ENCODE results near the gene MARCHF3.

Gene MARCHF3

DNA sequence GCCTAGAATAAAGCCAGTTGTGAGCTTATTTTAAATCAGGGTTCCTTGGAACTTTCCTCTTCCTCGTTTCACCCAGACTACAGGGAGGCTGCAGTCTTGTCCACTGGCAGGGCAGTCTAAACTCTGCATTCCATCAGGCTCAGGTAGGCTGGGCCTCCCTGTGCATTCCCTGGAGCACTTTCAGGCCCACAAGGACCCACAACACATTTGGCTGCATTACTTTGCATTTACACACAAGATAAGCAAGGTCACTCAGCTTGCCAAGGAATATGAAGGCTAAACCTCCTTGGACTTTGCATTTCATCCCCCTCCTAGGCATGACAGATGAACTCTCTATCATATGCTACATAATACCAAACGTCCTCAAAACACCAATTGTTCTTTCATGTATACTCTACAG, 104.2 kb downstream of the MARCHF3 start:
- no peak for DNase-seq (ENCODE audit: extremely low read depth, low read depth)
- no peak overlapping the region for H3K4me3 ChIP-seq (replicated peaks; ENCODE audit: low read depth, low read length)
- TF ChIP-seq, protein P1, sequence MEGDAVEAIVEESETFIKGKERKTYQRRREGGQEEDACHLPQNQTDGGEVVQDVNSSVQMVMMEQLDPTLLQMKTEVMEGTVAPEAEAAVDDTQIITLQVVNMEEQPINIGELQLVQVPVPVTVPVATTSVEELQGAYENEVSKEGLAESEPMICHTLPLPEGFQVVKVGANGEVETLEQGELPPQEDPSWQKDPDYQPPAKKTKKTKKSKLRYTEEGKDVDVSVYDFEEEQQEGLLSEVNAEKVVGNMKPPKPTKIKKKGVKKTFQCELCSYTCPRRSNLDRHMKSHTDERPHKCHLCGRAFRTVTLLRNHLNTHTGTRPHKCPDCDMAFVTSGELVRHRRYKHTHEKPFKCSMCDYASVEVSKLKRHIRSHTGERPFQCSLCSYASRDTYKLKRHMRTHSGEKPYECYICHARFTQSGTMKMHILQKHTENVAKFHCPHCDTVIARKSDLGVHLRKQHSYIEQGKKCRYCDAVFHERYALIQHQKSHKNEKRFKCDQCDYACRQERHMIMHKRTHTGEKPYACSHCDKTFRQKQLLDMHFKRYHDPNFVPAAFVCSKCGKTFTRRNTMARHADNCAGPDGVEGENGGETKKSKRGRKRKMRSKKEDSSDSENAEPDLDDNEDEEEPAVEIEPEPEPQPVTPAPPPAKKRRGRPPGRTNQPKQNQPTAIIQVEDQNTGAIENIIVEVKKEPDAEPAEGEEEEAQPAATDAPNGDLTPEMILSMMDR (IDR thresholded peaks at IDR 0.05; ENCODE audit: low read depth, low read length, missing control alignments), result no peak

DNA sequence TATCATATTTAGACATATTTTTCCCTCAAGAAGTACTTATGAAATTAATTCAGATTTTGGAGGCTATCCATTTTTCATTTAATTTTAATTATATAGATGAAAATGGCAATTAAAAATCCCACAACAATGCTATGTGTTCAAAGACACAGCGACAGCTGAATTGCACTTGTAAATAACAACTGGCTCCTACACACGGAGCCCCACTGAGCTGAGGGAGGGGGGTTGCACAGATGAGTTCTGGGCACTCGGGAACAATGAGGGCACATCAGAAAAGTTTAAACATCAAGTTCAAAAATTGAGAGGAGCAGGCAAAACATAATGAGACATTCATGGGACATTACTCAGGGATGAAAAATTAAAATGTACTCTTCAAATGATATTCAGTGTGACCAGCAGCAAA, 104.9 kb downstream of the MARCHF3 start:
- DNase-seq (ENCODE audit: extremely low read depth, low read depth), result no peak
- H3K4me3 ChIP-seq (replicated peaks; ENCODE audit: low read depth, low read length), result no peak overlapping the region
- TF ChIP-seq, protein P1 (IDR thresholded peaks at IDR 0.05; ENCODE audit: low read depth, low read length, missing control alignments), result no peak

- TF ChIP-seq, protein P1 (IDR thresholded peaks at IDR 0.05; ENCODE audit: low read depth, low read length, missing control alignments), result no peak
- no peak for DNase-seq (ENCODE audit: extremely low read depth, low read depth)
- H3K4me3 ChIP-seq (replicated peaks; ENCODE audit: low read depth, low read length), result no peak overlapping the region
Observed at GRCh38 chr5:126924331-126925033, 105.9 kb downstream of the MARCHF3 start.

DNA sequence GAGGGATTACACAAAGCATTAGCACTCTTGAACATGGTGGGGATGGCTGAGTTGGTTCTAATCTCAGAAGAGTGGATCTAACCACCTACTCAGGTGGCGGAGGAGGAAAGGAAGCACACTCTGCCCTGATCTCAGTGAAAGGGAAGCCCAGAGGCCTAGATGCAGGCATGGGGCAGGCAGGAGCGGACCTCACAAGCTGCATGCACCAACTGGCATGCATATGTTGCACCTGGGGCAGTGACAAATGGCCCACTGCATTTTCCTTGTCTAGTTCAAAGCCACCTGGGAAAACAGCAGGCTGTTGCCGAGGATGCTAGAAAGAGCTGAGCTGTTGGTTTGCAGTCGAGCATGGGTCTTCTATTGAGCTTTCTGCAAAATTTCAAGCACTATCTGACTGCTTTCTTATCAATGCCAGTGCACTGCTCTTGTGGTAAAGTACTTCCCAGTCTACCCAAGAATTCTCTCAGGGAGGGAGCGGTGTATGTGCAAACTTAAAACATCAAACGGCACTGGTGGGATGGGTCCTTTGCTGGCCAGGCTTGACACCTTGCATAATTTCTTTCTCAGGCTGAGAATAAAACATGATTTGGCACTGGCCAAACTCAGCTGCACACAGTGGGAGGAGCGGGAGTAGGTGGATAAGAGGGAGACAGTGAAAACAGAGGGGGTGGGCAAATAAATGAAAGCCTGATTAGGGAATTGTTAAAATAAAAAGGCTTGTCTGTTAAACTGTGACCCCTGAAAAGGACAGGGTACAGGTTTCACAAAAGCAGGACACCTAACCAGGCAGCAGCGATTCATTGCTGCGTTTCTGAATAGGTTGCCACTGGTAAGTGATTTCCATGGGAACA, 108.9 kb downstream of the MARCHF3 start:
- TF ChIP-seq, protein P1 (IDR thresholded peaks at IDR 0.05; ENCODE audit: low read depth, low read length, missing control alignments), result no peak
- H3K4me3 ChIP-seq (replicated peaks; ENCODE audit: low read depth, low read length), result no peak overlapping the region
- no peak for DNase-seq (ENCODE audit: extremely low read depth, low read depth)

GRCh38 chr5:126920291-126920690, 110.1 kb downstream of the MARCHF3 start:
- TF ChIP-seq, protein P1 (IDR thresholded peaks at IDR 0.05; ENCODE audit: low read depth, low read length, missing control alignments), result no peak
- DNase-seq (ENCODE audit: extremely low read depth, low read depth), result no peak

GRCh38 chr5:126919566-126919965, 110.8 kb downstream of the MARCHF3 start:
- DNase-seq (ENCODE audit: extremely low read depth, low read depth), result no peak
- no peak overlapping the region for H3K4me3 ChIP-seq (replicated peaks; ENCODE audit: low read depth, low read length)
- TF ChIP-seq, protein P1 (IDR thresholded peaks at IDR 0.05; ENCODE audit: low read depth, low read length, missing control alignments), result no peak

More at GRCh38 chr5:126920291-126920690, 110.1 kb downstream of the MARCHF3 start:
- no peak overlapping the region for H3K4me3 ChIP-seq (replicated peaks; ENCODE audit: low read depth, low read length)

Measured in HFF-Myc (cell line).